CD4-positive, alpha-beta T cell treated with Interferon gamma for 1 hour (primary cell): ENCODE data around the gene ANKRD40CL.
"Not testable (repeated sequence)": the region's sequence is repeated elsewhere in the genome, so short reads cannot be mapped to it uniquely, and the experiment has no call there.

Experiments
- DNase-seq: peaks from one replicate; pipeline ENCODE4 v3.0.0-alpha.2; 2020

ANKRD40CL gene

GRCh38 chr17:50767446-50767845, at the start of gene ANKRD40CL:
ANKRD40CL (minus strand) TSS chr17:50767518; CDS start chr17:50766913, 605 bp downstream.
- no peak for DNase-seq

GRCh38 chr17:50816271-50816670, 49.0 kb upstream of the ANKRD40CL start:
- peak; percentile 12 for DNase-seq

GRCh38 chr17:50815400-50815799, 48.1 kb upstream of the ANKRD40CL start:
- no peak for DNase-seq

- no peak for DNase-seq
Observed at GRCh38 chr17:50813583-50813982, 46.3 kb upstream of the ANKRD40CL start.

- DNase-seq = no peak
Observed at GRCh38 chr17:50808888-50809287, 41.6 kb upstream of the ANKRD40CL start.

GRCh38 chr17:50808413-50808812, 41.1 kb upstream of the ANKRD40CL start:
- DNase-seq = no peak

GRCh38 chr17:50807675-50808074, 40.4 kb upstream of the ANKRD40CL start:
- DNase-seq = no peak

- no peak for DNase-seq
Observed at GRCh38 chr17:50807009-50807408, 39.7 kb upstream of the ANKRD40CL start.

GRCh38 chr17:50806141-50806643, 38.9 kb upstream of the ANKRD40CL start:
- DNase-seq = no peak

GRCh38 chr17:50805486-50805885, 38.2 kb upstream of the ANKRD40CL start:
- DNase-seq = no peak

GRCh38 chr17:50804749-50805475, 37.6 kb upstream of the ANKRD40CL start:
- DNase-seq = not testable (repeated sequence)

GRCh38 chr17:50803676-50804075, 36.4 kb upstream of the ANKRD40CL start:
- no peak for DNase-seq

GRCh38 chr17:50802609-50803571, 35.6 kb upstream of the ANKRD40CL start:
- DNase-seq = no peak

- no peak for DNase-seq
Observed at GRCh38 chr17:50800196-50800700, 32.9 kb upstream of the ANKRD40CL start.

GRCh38 chr17:50799582-50799981, 32.3 kb upstream of the ANKRD40CL start:
- no peak for DNase-seq

- no peak for DNase-seq
Observed at GRCh38 chr17:50798424-50799288, 31.3 kb upstream of the ANKRD40CL start.

- DNase-seq = no peak
Observed at GRCh38 chr17:50797135-50797810, 30.0 kb upstream of the ANKRD40CL start.

- DNase-seq = no peak
Observed at GRCh38 chr17:50794361-50794760, 27.0 kb upstream of the ANKRD40CL start.

GRCh38 chr17:50793007-50793406, 25.7 kb upstream of the ANKRD40CL start:
- DNase-seq = no peak

GRCh38 chr17:50792132-50792531, 24.8 kb upstream of the ANKRD40CL start:
- no peak for DNase-seq

- no peak for DNase-seq
Observed at GRCh38 chr17:50790618-50791017, 23.3 kb upstream of the ANKRD40CL start.

GRCh38 chr17:50787106-50787505, 19.8 kb upstream of the ANKRD40CL start:
- DNase-seq = no peak
